ENCODE measurements around the gene ZNF277.

Gene ZNF277

GRCh38 chr7:112185005-112185834 is 21.3 kb upstream of the ZNF277 start:
- DNase-seq, result no peak

GRCh38 chr7:112186300-112186699 is 20.2 kb upstream of the ZNF277 start:
- DNase-seq, result no peak

- DNase-seq, result no peak
Observed at GRCh38 chr7:112188257-112188656, 18.2 kb upstream of the ZNF277 start.

GRCh38 chr7:112189691-112190090 is 16.8 kb upstream of the ZNF277 start:
- DNase-seq, result no peak

GRCh38 chr7:112190120-112190519 is 16.4 kb upstream of the ZNF277 start:
- DNase-seq, result no peak

- DNase-seq, result no peak
Observed at GRCh38 chr7:112192236-112193154, 14.0 kb upstream of the ZNF277 start.

- DNase-seq, result no peak
Observed at GRCh38 chr7:112193915-112194502, 12.5 kb upstream of the ZNF277 start.

GRCh38 chr7:112195717-112196116 is 10.8 kb upstream of the ZNF277 start:
- no peak for DNase-seq

- DNase-seq, result no peak
Observed at GRCh38 chr7:112197322-112197721, 9.2 kb upstream of the ZNF277 start.

GRCh38 chr7:112199035-112199655 is 7.3 kb upstream of the ZNF277 start:
- DNase-seq, result no peak

- DNase-seq, result no peak
Observed at GRCh38 chr7:112199672-112200071, 6.8 kb upstream of the ZNF277 start.

GRCh38 chr7:112201411-112201810 is 5.1 kb upstream of the ZNF277 start:
- DNase-seq, result no peak

GRCh38 chr7:112201839-112202238 is 4.7 kb upstream of the ZNF277 start:
- DNase-seq, result no peak

GRCh38 chr7:112202816-112203215 is 3.7 kb upstream of the ZNF277 start:
- no peak for DNase-seq

- no peak for DNase-seq
Observed at GRCh38 chr7:112203365-112203739, 3.1 kb upstream of the ZNF277 start.

- no peak for DNase-seq
Observed at GRCh38 chr7:112204499-112205342, 1.8 kb upstream of the ZNF277 start.

GRCh38 chr7:112205343-112206237 is 905 bp upstream of the ZNF277 start:
- peak; percentile 39 for DNase-seq

GRCh38 chr7:112206991-112207592 is 597 bp downstream of the ZNF277 start:
- no peak for DNase-seq

- no peak for DNase-seq
Observed at GRCh38 chr7:112207765-112208164, 1.3 kb downstream of the ZNF277 start.

- no peak for DNase-seq
Observed at GRCh38 chr7:112211348-112211907, 4.9 kb downstream of the ZNF277 start.
